GM18519 (cell line): ENCODE measurements around the gene AIPL1.

Experiments
- ATAC-seq: cut with Tn5 transposase; IDR thresholded peaks from one replicate; pipeline ENCODE4 v1.9.1; 2021; ENCODE audit warnings: mild to moderate bottlenecking, moderate library complexity; ENCODE audit not compliant: unreplicated experiment, low FRiP score

AIPL1 gene

GRCh38 chr17:6422654-6423241 lies 12.2 kb downstream of the AIPL1 start:
- ATAC-seq, result no peak

DNA sequence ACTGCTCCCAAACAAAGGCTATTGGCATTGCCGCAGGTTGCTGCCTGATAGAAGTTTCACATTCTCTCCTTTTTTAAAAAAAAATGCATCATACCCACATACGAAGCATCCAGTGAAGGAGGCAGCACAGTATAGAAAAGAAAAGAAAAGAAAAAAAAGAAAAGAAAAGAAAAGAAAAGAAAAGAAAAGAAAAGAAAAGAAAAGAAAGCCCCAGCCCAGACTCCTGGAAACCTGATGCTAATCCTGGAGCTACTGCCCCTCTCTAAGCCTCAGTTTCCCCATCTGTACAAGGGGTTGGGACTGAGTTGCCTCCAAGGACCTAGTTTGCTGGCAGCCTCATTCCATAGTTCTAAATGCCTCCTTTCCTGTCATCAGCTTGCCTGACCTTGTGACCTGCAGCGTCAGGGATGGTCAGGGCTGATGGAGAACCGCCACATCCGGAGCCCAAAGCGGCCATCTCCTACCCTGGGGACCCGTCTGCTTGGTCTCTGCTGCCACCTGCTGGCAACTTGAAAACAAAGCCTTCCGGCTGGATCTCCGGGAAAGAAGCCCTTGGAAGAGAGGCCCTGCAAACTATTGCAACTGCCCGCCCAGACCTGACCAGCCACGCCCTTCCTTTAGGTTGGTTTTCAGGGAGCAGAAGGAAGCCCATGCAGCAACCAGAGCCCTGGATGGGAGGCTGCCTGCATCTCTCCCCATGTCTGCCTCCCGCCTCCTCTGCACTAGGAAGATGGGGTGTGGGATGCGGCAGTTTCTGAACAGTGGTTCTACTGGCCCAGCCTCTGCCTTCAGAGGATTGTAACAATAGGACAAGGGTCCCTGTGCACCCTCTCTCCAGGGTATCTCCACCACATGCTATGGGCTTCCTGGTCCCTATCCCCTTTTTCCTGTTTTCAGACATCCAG lies 13.0 kb downstream of the AIPL1 start:
- no peak for ATAC-seq

DNA sequence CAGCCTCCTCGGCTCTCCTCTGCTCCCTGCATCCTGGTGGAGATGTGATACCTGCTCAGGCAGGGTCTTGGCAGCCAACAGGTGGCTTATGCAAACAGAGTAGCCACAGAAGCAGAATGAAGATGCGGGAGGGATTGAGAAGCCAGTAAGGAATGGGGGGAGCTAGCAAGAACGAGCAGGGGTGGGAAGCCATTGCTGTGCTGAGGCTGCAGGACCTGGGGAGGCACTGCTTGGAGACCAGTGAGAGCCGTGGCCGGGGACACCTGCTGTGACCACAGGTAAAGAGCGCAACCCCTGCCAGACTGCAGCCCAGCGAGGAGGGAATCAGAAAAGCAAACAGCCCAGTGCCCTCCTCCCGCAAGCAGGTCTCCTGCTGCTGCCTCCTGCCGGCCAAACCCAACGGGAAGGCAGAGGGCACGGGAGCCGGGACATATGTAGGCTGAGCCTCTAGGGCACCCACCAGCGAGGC lies 14.7 kb downstream of the AIPL1 start:
- ATAC-seq, result no peak

- no peak for ATAC-seq
Measured at GRCh38 chr17:6415616-6416015, 19.3 kb downstream of the AIPL1 start.

DNA sequence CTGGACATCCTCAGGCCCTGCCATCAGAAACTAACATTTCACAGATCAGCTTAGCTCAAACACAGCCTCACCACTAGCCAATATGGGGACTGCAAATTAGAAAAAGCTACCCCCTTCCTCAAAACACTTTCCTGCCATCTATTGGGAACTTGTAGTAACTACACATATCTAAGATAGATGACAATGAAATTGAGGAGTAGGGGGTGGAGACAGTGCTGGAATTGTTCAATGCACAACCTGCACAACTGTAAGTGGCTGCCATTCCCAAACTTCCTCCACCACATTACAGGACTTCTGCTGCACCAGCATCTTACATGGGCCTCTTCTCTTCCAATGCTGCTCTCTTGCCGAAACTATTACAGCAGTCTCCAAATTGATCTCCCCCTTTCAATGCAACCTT lies 21.9 kb downstream of the AIPL1 start:
- no peak for ATAC-seq

DNA sequence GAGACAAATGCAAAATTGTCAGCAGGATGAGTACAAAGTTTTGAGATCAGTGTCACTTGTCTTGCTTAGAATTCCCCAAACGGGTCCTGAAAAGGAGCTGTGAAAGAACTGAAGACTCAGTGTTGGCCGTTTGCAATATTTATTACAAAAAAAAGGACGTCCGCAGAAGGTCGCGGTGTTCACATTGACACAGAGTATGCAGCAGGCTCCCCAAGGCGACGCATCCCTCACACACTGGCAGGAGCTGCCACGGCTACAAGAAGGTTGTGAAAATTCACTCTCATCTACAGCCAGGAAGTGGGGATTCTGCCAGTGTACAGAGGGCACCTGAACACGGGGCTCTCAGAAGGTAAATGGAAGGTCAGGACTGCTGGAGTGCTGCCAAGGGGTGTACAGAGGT lies 26.2 kb downstream of the AIPL1 start:
- ATAC-seq, result no peak

- ATAC-seq, result no peak
Measured at GRCh38 chr17:6408276-6408675, 26.6 kb downstream of the AIPL1 start.

DNA sequence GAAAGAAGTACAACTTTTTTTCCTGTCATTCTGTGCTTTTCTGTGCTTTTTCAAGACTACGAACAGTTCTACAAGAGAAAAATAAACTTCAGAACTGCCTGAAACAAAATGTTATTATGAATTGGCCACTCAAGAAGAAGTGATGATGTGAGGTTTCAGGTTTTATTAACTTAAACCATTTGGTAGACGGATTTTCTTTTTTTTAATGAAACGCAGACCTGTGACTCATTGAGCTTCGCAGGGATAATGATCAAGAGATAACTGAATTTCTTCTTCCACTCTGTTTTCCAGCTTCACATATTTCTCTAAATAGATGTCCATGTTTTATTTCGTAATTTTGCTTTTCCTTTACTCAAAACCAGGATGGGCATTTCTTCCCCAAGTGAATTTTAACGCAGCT lies 32.7 kb downstream of the AIPL1 start:
- ATAC-seq, result no peak

DNA sequence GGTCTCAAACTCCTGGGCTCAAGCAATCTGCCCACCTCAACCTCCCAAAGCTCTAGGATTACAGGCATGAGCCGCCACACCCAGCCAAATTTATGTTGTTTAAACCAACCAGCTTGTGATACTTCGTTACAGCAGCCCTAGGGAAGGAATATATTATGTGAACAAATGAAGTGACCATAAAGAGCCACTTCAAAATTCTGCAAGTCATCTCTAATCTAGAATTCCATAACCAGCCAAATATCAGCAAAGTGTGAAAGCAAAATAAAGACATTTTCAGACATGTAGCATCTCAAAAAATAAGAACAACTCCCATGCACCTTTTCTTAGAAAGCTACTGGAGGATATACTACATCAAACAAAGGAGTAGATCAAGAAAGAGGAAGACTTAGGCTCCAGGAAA lies 36.0 kb downstream of the AIPL1 start:
- no peak for ATAC-seq

- ATAC-seq, result no peak
Measured at GRCh38 chr17:6394055-6394606, 40.8 kb downstream of the AIPL1 start.

GRCh38 chr17:6393351-6393952 lies 41.5 kb downstream of the AIPL1 start:
- ATAC-seq, result no peak

GRCh38 chr17:6392609-6393350 lies 42.1 kb downstream of the AIPL1 start:
- no peak for ATAC-seq

DNA sequence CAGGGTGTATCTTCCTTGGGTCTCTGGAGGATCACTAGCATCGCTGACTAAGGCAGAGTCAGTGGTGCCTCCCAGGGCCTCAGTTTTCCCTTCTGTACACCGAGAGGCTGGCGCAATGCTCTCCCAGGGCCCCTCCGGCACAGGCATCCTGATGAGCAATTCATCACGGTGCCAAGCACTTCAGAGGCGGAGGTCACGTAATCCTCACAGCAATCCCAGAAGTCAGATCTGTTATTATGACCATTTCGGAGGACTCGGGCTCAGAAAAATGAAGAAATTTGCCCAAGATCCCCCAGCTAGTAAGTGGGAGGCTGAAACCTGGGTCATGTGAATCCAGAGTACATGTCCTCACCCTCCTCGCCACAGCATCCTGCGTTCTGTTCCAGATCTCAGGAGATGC lies 46.5 kb downstream of the AIPL1 start:
- ATAC-seq, result no peak

- no peak for ATAC-seq
Measured at GRCh38 chr17:6387858-6388257, 47.1 kb downstream of the AIPL1 start.

DNA sequence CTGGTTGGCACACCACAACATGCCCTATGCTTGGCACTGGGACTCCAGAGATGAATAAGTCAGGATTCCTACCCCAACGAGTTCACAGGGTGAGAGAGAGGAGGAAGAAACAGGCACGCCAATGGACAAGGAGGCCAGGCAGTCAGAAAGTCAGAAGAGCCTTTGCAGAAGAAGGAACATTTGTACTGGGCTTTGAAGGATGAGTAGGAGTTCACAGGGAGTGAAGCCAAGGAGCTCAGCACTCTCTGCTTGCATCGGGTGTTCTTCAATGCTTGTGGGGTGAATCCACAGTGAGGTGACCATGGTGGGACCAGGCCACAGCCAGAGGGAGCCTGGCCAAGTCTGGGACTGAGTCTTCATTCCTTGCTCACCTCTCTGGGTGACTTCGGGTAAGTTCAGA lies 47.5 kb downstream of the AIPL1 start:
- ATAC-seq, result no peak

DNA sequence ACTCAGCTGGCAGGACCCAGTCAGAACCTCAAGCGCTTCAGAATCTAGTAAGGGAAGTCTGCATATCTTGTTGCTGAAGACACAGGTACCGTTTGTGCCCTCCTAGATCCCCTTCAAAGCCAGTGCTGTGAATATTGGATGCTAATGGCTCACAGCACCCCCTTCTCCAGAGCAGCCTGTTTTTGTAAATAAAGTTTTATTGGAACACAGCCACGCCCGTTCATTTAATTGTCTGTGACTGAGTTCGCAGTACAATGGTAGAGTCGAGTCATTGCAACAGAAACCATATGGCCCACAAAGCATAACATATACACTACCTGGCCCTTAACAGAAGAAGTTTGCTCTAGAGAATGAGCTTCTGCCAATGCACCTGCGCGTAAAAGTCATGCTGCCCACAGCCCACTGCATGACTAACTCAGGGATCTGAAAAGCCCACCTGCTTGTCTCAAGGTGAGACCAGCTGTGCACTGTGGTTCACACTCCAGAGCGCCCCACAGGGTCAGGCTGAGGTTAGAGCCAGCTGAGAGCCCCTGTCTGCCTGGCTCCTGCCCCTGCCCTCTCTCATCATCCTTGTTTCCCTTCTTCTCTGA lies 48.8 kb downstream of the AIPL1 start:
- ATAC-seq, result no peak

DNA sequence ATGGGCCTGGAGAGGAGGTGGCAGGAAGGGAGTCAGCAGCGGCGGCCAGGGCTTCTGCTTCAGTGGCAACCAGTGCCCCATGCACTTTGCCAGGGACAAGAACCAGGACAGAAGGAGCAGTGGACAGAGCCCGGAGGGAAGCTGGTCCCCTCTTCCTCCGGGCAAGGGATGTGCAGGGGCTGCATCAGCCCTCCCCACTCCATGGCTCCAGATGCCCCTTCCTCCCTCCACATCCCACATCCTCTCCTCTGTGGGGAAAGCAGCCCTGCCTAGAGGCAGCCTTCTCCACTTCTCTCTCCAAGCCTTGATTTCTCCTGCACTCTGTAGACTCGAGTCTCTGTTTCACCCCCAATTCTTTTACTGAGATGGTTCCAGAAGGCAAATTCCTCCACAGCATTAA lies 50.4 kb downstream of the AIPL1 start:
- no peak for ATAC-seq

- ATAC-seq, result no peak
Measured at GRCh38 chr17:6381526-6382465, 53.1 kb downstream of the AIPL1 start.

DNA sequence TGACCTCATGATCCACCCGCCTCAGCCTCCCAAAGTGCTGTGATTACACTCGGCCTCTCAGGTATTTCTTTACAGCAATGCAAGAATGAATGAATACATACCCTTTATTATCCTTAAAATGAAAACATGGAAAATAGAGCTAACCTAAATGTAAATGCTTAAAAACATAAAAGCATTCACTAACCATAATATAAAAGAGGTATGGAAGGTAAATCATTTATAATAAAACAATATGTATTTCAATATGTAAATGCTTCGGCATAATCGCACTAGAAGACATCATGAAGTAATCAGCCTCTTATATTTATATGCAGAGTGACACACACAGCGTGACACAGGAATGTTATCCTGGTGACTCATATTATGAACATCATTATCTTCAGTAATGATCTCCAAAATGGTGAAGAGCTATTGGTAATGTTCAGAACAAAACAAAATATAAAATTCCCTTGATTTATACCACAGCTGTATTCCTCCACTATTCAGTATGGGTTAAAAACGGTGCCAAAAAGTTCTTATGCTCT lies 53.9 kb downstream of the AIPL1 start:
- no peak for ATAC-seq
